ENCODE results near the gene RNU4-1.

The RNU4-1 gene

GRCh38 chr12:120278137-120279069, 14.6 kb downstream of the RNU4-1 start:
- WGBS = 96% methylated on average over 43 of the region's 57 CpGs
- H2BK120ac ChIP-seq (ENCODE audit: low read depth, low read length) = no peak overlapping the region
- H3K4me3 ChIP-seq (ENCODE audit: insufficient read depth in 1 of 2, low read depth in 1 of 2, low read length in 2 of 2) = no peak overlapping the region
- no peak overlapping the region for H3K4me2 ChIP-seq (ENCODE audit: low read length, poor library complexity, severe bottlenecking)
- no peaks in the 10 kb centered on the region for H3K36me3 ChIP-seq (ENCODE audit: control insufficient read depth in 1 of 2, insufficient read depth in 2 of 2, low read depth in 1 of 2, low read length in 2 of 2)
- H2BK12ac ChIP-seq (ENCODE audit: low read length in 2 of 2) = no peak overlapping the region
- H3K18ac ChIP-seq (ENCODE audit: low read depth in 1 of 2, low read length in 2 of 2) = no peak overlapping the region
- peaks cover 12% of the 10 kb centered on the region for H3K4me1 ChIP-seq (ENCODE audit: control insufficient read depth, insufficient read depth, low read depth, low read length)
- no peak overlapping the region for H2AFZ ChIP-seq (ENCODE audit: low read depth, low read length)
- no peak overlapping the region for H2BK15ac ChIP-seq (ENCODE audit: low read depth, poor library complexity, severe bottlenecking)
- no peak overlapping the region for H4K8ac ChIP-seq (ENCODE audit: low read length)
- H3K27me3 ChIP-seq (ENCODE audit: control insufficient read depth in 1 of 2, insufficient read depth in 1 of 2, low read length in 2 of 2) = no peaks in the 10 kb centered on the region
- H3K27ac ChIP-seq (ENCODE audit: low read length, poor library complexity, severe bottlenecking) = no peak overlapping the region
- H3K23ac ChIP-seq (ENCODE audit: low read length in 2 of 2) = no peak overlapping the region
- H3K9me3 ChIP-seq (ENCODE audit: control insufficient read depth, low read length) = no peaks in the 10 kb centered on the region
- no peaks in the 10 kb centered on the region for H3K79me1 ChIP-seq (replicated peaks; ENCODE audit: low read length, poor library complexity, severe bottlenecking)
- no peak overlapping the region for H3K9ac ChIP-seq (ENCODE audit: low read length)
- H3K4ac ChIP-seq (ENCODE audit: low read depth in 1 of 2, low read length in 2 of 2) = no peak overlapping the region
- H4K91ac ChIP-seq (ENCODE audit: low read length) = peak overlapping the region; percentile 50
- H2BK5ac ChIP-seq (ENCODE audit: low read depth, low read length, poor library complexity, severe bottlenecking) = no peak overlapping the region
- no peak for DNase-seq
- no peak overlapping the region for H3K14ac ChIP-seq (ENCODE audit: low read length in 2 of 2)
- no peak overlapping the region for H2AK5ac ChIP-seq (ENCODE audit: low read length, severe bottlenecking)

GRCh38 chr12:120276734-120277133, 16.3 kb downstream of the RNU4-1 start:
- no peak overlapping the region for H3K27ac ChIP-seq (ENCODE audit: low read length, poor library complexity, severe bottlenecking)
- H3K9ac ChIP-seq (ENCODE audit: low read length) = no peak overlapping the region
- H2AFZ ChIP-seq (ENCODE audit: low read depth, low read length) = no peak overlapping the region
- no peak overlapping the region for H2BK15ac ChIP-seq (ENCODE audit: low read depth, poor library complexity, severe bottlenecking)
- H3K18ac ChIP-seq (ENCODE audit: low read depth in 1 of 2, low read length in 2 of 2) = no peak overlapping the region
- no peaks in the 10 kb centered on the region for H3K79me1 ChIP-seq (replicated peaks; ENCODE audit: low read length, poor library complexity, severe bottlenecking)
- 89% methylated on average over 2 of the region's 6 CpGs for WGBS
- DNase-seq = no peak
- no peaks in the 10 kb centered on the region for H3K36me3 ChIP-seq (ENCODE audit: control insufficient read depth in 1 of 2, insufficient read depth in 2 of 2, low read depth in 1 of 2, low read length in 2 of 2)
- H4K8ac ChIP-seq (ENCODE audit: low read length) = no peak overlapping the region
- H3K9me3 ChIP-seq (ENCODE audit: control insufficient read depth, low read length) = no peaks in the 10 kb centered on the region
- H3K4ac ChIP-seq (ENCODE audit: low read depth in 1 of 2, low read length in 2 of 2) = no peak overlapping the region
- H3K4me2 ChIP-seq (ENCODE audit: low read length, poor library complexity, severe bottlenecking) = no peak overlapping the region
- H3K14ac ChIP-seq (ENCODE audit: low read length in 2 of 2) = no peak overlapping the region
- H2BK12ac ChIP-seq (ENCODE audit: low read length in 2 of 2) = no peak overlapping the region
- no peak overlapping the region for H4K91ac ChIP-seq (ENCODE audit: low read length)
- no peaks in the 10 kb centered on the region for H3K27me3 ChIP-seq (ENCODE audit: control insufficient read depth in 1 of 2, insufficient read depth in 1 of 2, low read length in 2 of 2)
- H3K4me1 ChIP-seq (ENCODE audit: control insufficient read depth, insufficient read depth, low read depth, low read length) = peaks cover 12% of the 10 kb centered on the region
- no peak overlapping the region for H2BK5ac ChIP-seq (ENCODE audit: low read depth, low read length, poor library complexity, severe bottlenecking)
- no peak overlapping the region for H3K4me3 ChIP-seq (ENCODE audit: insufficient read depth in 1 of 2, low read depth in 1 of 2, low read length in 2 of 2)
- no peak overlapping the region for H2BK120ac ChIP-seq (ENCODE audit: low read depth, low read length)
- H2AK5ac ChIP-seq (ENCODE audit: low read length, severe bottlenecking) = no peak overlapping the region
- H3K23ac ChIP-seq (ENCODE audit: low read length in 2 of 2) = no peak overlapping the region

GRCh38 chr12:120267736-120268135, 25.3 kb downstream of the RNU4-1 start:
- no peak overlapping the region for H3K23ac ChIP-seq (ENCODE audit: low read length in 2 of 2)
- H4K91ac ChIP-seq (ENCODE audit: low read length) = no peak overlapping the region
- no peak overlapping the region for H3K27ac ChIP-seq (ENCODE audit: low read length, poor library complexity, severe bottlenecking)
- no peak overlapping the region for H2BK12ac ChIP-seq (ENCODE audit: low read length in 2 of 2)
- H3K4me3 ChIP-seq (ENCODE audit: insufficient read depth in 1 of 2, low read depth in 1 of 2, low read length in 2 of 2) = no peak overlapping the region
- H3K9ac ChIP-seq (ENCODE audit: low read length) = peak overlapping the region; percentile 5
- H3K4me2 ChIP-seq (ENCODE audit: low read length, poor library complexity, severe bottlenecking) = no peak overlapping the region
- no peak overlapping the region for H3K4ac ChIP-seq (ENCODE audit: low read depth in 1 of 2, low read length in 2 of 2)
- H3K14ac ChIP-seq (ENCODE audit: low read length in 2 of 2) = no peak overlapping the region
- peaks cover 0 to 6% of the 10 kb centered on the region in 2 experiments for H3K36me3 ChIP-seq (ENCODE audit: control insufficient read depth in 1 of 2, insufficient read depth in 2 of 2, low read depth in 1 of 2, low read length in 2 of 2)
- H2AFZ ChIP-seq (ENCODE audit: low read depth, low read length) = no peak overlapping the region
- H2BK15ac ChIP-seq (ENCODE audit: low read depth, poor library complexity, severe bottlenecking) = no peak overlapping the region
- H3K79me1 ChIP-seq (replicated peaks; ENCODE audit: low read length, poor library complexity, severe bottlenecking) = no peaks in the 10 kb centered on the region
- H3K18ac ChIP-seq (ENCODE audit: low read depth in 1 of 2, low read length in 2 of 2) = no peak overlapping the region
- no peak overlapping the region for H2BK120ac ChIP-seq (ENCODE audit: low read depth, low read length)
- peak overlapping the region; percentile 37 for H4K8ac ChIP-seq (ENCODE audit: low read length)
- H3K27me3 ChIP-seq (ENCODE audit: control insufficient read depth in 1 of 2, insufficient read depth in 1 of 2, low read length in 2 of 2) = no peaks in the 10 kb centered on the region
- no peak overlapping the region for H2AK5ac ChIP-seq (ENCODE audit: low read length, severe bottlenecking)
- no peak overlapping the region for H2BK5ac ChIP-seq (ENCODE audit: low read depth, low read length, poor library complexity, severe bottlenecking)
- WGBS = 64% methylated on average over 4 of the region's 4 CpGs
- no peaks in the 10 kb centered on the region for H3K9me3 ChIP-seq (ENCODE audit: control insufficient read depth, low read length)
- no peak for DNase-seq
- H3K4me1 ChIP-seq (ENCODE audit: control insufficient read depth, insufficient read depth, low read depth, low read length) = peaks cover 9% of the 10 kb centered on the region

DNA sequence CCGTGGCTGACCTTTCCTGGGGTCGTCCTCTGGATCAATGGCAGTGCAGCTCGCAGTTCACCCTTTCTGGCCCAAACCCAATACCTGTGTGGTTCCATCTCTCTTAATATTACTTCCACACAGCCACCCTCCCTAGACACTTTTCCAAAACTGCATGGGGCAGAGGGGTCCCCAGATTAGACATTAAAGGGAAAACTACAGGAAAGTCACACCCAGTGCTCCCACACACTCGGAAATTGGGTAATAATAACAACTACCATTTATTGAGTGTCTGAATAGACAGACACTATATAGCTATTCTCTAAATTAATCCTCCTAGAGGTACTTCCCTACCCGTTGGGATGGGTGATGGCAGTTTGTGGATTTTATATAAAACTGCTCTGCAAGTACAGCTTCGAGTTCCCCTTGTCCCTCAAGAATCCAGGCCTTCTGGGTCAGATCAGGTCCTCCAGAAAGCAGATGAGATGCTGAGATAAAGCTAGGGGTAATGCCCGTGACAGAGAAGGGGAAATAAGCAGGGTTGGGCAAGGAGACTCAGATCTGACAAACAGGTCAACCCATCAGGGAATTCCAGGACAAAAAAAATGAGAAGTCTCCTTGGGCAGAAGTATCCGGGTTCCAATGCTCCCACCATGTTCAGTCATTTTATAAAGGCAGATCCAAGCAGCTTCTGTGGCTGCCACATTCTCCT, 26.7 kb downstream of the RNU4-1 start:
- H3K14ac ChIP-seq (ENCODE audit: low read length in 2 of 2) = no peak overlapping the region
- H3K36me3 ChIP-seq (ENCODE audit: control insufficient read depth in 1 of 2, insufficient read depth in 2 of 2, low read depth in 1 of 2, low read length in 2 of 2) = peaks cover 0 to 17% of the 10 kb centered on the region in 2 experiments
- DNase-seq = no peak
- H3K27ac ChIP-seq (ENCODE audit: low read length, poor library complexity, severe bottlenecking) = no peak overlapping the region
- no peaks in the 10 kb centered on the region for H3K79me1 ChIP-seq (replicated peaks; ENCODE audit: low read length, poor library complexity, severe bottlenecking)
- H2AFZ ChIP-seq (ENCODE audit: low read depth, low read length) = no peak overlapping the region
- peak overlapping the region; percentile 1 to 75 for H2BK12ac ChIP-seq (ENCODE audit: low read length in 2 of 2)
- peak overlapping the region in 1 of 2 experiments; percentile 14 for H3K4me3 ChIP-seq (ENCODE audit: insufficient read depth in 1 of 2, low read depth in 1 of 2, low read length in 2 of 2)
- no peak overlapping the region for H2BK15ac ChIP-seq (ENCODE audit: low read depth, poor library complexity, severe bottlenecking)
- H2BK120ac ChIP-seq (ENCODE audit: low read depth, low read length) = no peak overlapping the region
- no peak overlapping the region for H4K91ac ChIP-seq (ENCODE audit: low read length)
- H3K27me3 ChIP-seq (ENCODE audit: control insufficient read depth in 1 of 2, insufficient read depth in 1 of 2, low read length in 2 of 2) = no peaks in the 10 kb centered on the region
- H2BK5ac ChIP-seq (ENCODE audit: low read depth, low read length, poor library complexity, severe bottlenecking) = no peak overlapping the region
- H3K18ac ChIP-seq (ENCODE audit: low read depth in 1 of 2, low read length in 2 of 2) = no peak overlapping the region
- 67% methylated on average over 7 of the region's 8 CpGs for WGBS
- H3K4ac ChIP-seq (ENCODE audit: low read depth in 1 of 2, low read length in 2 of 2) = no peak overlapping the region
- peak overlapping the region; percentile 45 for H4K8ac ChIP-seq (ENCODE audit: low read length)
- H3K4me1 ChIP-seq (ENCODE audit: control insufficient read depth, insufficient read depth, low read depth, low read length) = peaks cover 19% of the 10 kb centered on the region
- H3K9ac ChIP-seq (ENCODE audit: low read length) = peak overlapping the region; percentile 21
- H3K9me3 ChIP-seq (ENCODE audit: control insufficient read depth, low read length) = no peaks in the 10 kb centered on the region
- no peak overlapping the region for H3K23ac ChIP-seq (ENCODE audit: low read length in 2 of 2)
- H3K4me2 ChIP-seq (ENCODE audit: low read length, poor library complexity, severe bottlenecking) = no peak overlapping the region
- H2AK5ac ChIP-seq (ENCODE audit: low read length, severe bottlenecking) = peak overlapping the region; percentile 15
